Measurements from ENCODE around the gene PPA1.

DNA sequence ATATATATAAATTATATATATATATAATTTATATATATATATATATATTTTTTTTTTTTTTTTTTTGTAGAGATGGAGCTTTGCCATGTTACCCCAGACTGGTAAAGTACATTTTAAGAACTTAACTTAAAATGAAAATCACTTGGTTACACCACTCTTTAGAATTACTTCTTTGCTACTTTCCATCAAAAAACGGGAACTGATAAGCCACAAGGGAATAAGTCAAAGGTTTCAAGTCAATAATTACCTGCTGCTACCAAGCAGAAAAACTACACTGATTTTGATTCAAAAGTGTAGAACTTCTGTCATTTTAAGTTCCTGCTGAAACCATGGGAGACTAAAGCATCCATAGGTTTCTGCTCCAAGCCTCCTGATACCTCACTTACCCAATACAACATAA is 12.2 kb downstream of the PPA1 start:
- TF ChIP-seq, protein P1, sequence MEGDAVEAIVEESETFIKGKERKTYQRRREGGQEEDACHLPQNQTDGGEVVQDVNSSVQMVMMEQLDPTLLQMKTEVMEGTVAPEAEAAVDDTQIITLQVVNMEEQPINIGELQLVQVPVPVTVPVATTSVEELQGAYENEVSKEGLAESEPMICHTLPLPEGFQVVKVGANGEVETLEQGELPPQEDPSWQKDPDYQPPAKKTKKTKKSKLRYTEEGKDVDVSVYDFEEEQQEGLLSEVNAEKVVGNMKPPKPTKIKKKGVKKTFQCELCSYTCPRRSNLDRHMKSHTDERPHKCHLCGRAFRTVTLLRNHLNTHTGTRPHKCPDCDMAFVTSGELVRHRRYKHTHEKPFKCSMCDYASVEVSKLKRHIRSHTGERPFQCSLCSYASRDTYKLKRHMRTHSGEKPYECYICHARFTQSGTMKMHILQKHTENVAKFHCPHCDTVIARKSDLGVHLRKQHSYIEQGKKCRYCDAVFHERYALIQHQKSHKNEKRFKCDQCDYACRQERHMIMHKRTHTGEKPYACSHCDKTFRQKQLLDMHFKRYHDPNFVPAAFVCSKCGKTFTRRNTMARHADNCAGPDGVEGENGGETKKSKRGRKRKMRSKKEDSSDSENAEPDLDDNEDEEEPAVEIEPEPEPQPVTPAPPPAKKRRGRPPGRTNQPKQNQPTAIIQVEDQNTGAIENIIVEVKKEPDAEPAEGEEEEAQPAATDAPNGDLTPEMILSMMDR (optimal IDR thresholded peaks at IDR 0.05 in 1 of 3, IDR thresholded peaks at IDR 0.05 in 1 of 3, conservative IDR thresholded peaks at IDR 0.05 in 1 of 3; ENCODE audit: extremely low read depth in 1 of 3, insufficient read depth in 2 of 3, low read length in 3 of 3), result no peak
- TF ChIP-seq EZH2 (IDR thresholded peaks at IDR 0.05; ENCODE audit: low read length), result no peak

Data from keratinocyte (primary cell).